H9 (cell line): Measurements from ENCODE around the gene GLRA3. TPM values are rescaled to one million over a fixed set of nuclear protein-coding genes. Genes with fewer than 3 reads are reported as not detected.

Source experiments
- DNase-seq: peaks from one replicate; pipeline ENCODE4 v3.0.0-alpha.2; 2017
- H2AFZ ChIP-seq: one replicate; pipeline ENCODE4 v1.6.1; 2013; ENCODE audit warnings: mild to moderate bottlenecking, low read length, control low read depth, moderate library complexity
- H2AK5ac ChIP-seq: 2 replicates; pipeline ENCODE4 v1.6.1; 2013; ENCODE audit warnings: low read length, control low read depth, mixed read lengths; ENCODE audit not compliant: insufficient read length
- H2BK120ac ChIP-seq: one replicate; pipeline ENCODE4 v1.6.1; 2013; ENCODE audit warnings: low read depth, mild to moderate bottlenecking, low read length, control low read depth, inconsistent platforms; ENCODE audit not compliant: poor library complexity, severe bottlenecking
- H2BK12ac ChIP-seq: 2 replicates; pipeline ENCODE4 v1.6.1; 2013; ENCODE audit warnings: low read length, control low read depth, mixed read lengths, low read depth; ENCODE audit not compliant: insufficient read length
- H2BK15ac ChIP-seq: 2 replicates; pipeline ENCODE4 v1.6.1; 2013; ENCODE audit warnings: low read depth, low read length, control low read depth
- H2BK20ac ChIP-seq: one replicate; pipeline ENCODE4 v1.6.1; 2013; ENCODE audit warnings: low read depth, mild to moderate bottlenecking, low read length, control low read depth, inconsistent platforms; ENCODE audit not compliant: poor library complexity, severe bottlenecking
- H2BK5ac ChIP-seq: 2 replicates; pipeline ENCODE4 v1.6.1; 2013; ENCODE audit warnings: low read length, control low read depth, mixed read lengths; ENCODE audit not compliant: insufficient read length
- H3K14ac ChIP-seq: 2 replicates; pipeline ENCODE4 v1.6.1; 2013; ENCODE audit warnings: low read length, control low read depth; ENCODE audit not compliant: insufficient read depth
- H3K18ac ChIP-seq: 2 replicates; pipeline ENCODE4 v1.6.1; 2013; ENCODE audit warnings: low read depth, mild to moderate bottlenecking, mixed read lengths, low read length, control low read depth; ENCODE audit not compliant: insufficient read length
- H3K23ac ChIP-seq: 2 replicates; pipeline ENCODE4 v1.6.1; 2013; ENCODE audit warnings: low read length, control low read depth, mixed read lengths, low read depth; ENCODE audit not compliant: insufficient read length
- H3K23me2 ChIP-seq: 2 replicates; pipeline ENCODE4 v1.6.1; 2013; ENCODE audit warnings: low read depth, mild to moderate bottlenecking, mixed read lengths, low read length, control low read depth; ENCODE audit not compliant: insufficient read length, poor library complexity, severe bottlenecking
- H3K27ac ChIP-seq: 2 replicates; pipeline ENCODE4 v1.5.1; 2013; ENCODE audit warnings: low read length, control low read depth, mixed read lengths, low read depth; ENCODE audit not compliant: insufficient read length
- H3K27me3 ChIP-seq: 2 replicates; pipeline ENCODE4 v1.6.1; 2013; ENCODE audit warnings: low read length, control low read depth, inconsistent platforms; ENCODE audit not compliant: insufficient read depth
- H3K4ac ChIP-seq: 2 replicates; pipeline ENCODE4 v1.6.1; 2013; ENCODE audit warnings: low read depth, mild to moderate bottlenecking, control low read depth, inconsistent platforms, low read length, moderate library complexity
- H3K4me1 ChIP-seq: 2 replicates; pipeline ENCODE4 v1.6.1; 2013; ENCODE audit warnings: low read length, control low read depth, inconsistent platforms; ENCODE audit not compliant: insufficient read depth
- H3K4me2 ChIP-seq: 2 replicates; pipeline ENCODE4 v1.6.1; 2013; ENCODE audit warnings: low read length, control low read depth, mixed read lengths; ENCODE audit not compliant: insufficient read length, insufficient read depth
- H3K56ac ChIP-seq: 2 replicates; pipeline ENCODE4 v1.6.1; 2013; ENCODE audit warnings: low read depth, mild to moderate bottlenecking, mixed read lengths, low read length, control low read depth; ENCODE audit not compliant: insufficient read length
- H3K79me1 ChIP-seq: 2 replicates; pipeline ENCODE4 v1.6.1; 2013; ENCODE audit warnings: low read depth, mild to moderate bottlenecking, moderate library complexity, low read length, control low read depth, inconsistent platforms; ENCODE audit not compliant: insufficient read depth, poor library complexity, severe bottlenecking
- H3K79me2 ChIP-seq: 2 replicates; pipeline ENCODE4 v1.6.1; 2013; ENCODE audit warnings: low read length, control low read depth, inconsistent platforms; ENCODE audit not compliant: insufficient read depth
- H3K9ac ChIP-seq: 2 replicates; pipeline ENCODE4 v1.6.1; 2013; ENCODE audit warnings: low read length, control low read depth, mixed read lengths; ENCODE audit not compliant: insufficient read length; ENCODE audit errors: extremely low read depth
- H3K9me3 ChIP-seq: one replicate; pipeline ENCODE4 v1.6.1; 2013; ENCODE audit warnings: low read depth, low read length, inconsistent platforms; ENCODE audit not compliant: control insufficient read depth
- H3T11ph ChIP-seq: one replicate; pipeline ENCODE4 v1.6.1; 2013; ENCODE audit warnings: mild to moderate bottlenecking, low read length, control low read depth, inconsistent platforms
- H4K20me1 ChIP-seq: one replicate; pipeline ENCODE4 v1.6.1; 2013; ENCODE audit not compliant: control insufficient read depth, insufficient read length, insufficient read depth
- H4K5ac ChIP-seq: 2 replicates; pipeline ENCODE4 v1.6.1; 2013; ENCODE audit warnings: low read depth, mild to moderate bottlenecking, mixed read lengths, low read length, control low read depth; ENCODE audit not compliant: insufficient read length
- H4K8ac ChIP-seq: replicated peaks from 2 replicates; pipeline ENCODE4 v1.6.1; 2013; ENCODE audit warnings: low read length, control low read depth, mixed read lengths, low read depth; ENCODE audit not compliant: insufficient read length
- H4K91ac ChIP-seq: 2 replicates; pipeline ENCODE4 v1.6.1; 2013; ENCODE audit warnings: low read depth, mild to moderate bottlenecking, moderate library complexity, mixed read lengths, low read length, control low read depth; ENCODE audit not compliant: insufficient read length
- H3K27ac Mint-ChIP-seq, 3 experiments: 2 replicates in 2 of 3; 3 replicates in 1 of 3; pipeline ENCODE4 v1.8.0; 2020 to 2021; ENCODE audit warnings: mixed read lengths in 3 of 3, mild to moderate bottlenecking in 1 of 3, moderate library complexity in 1 of 3
- H3K27me3 Mint-ChIP-seq: 2 replicates; pipeline ENCODE4 v1.8.0; 2021; ENCODE audit warnings: low read depth, mild to moderate bottlenecking, moderate library complexity, mixed read lengths
- H3K36me3 Mint-ChIP-seq, 3 experiments: 2 replicates in 2 of 3; 3 replicates in 1 of 3; pipeline ENCODE4 v1.8.0; 2020 to 2021; ENCODE audit warnings: low read depth in 3 of 3, mixed read lengths in 3 of 3; ENCODE audit not compliant: insufficient read depth in 1 of 3
- H3K4me1 Mint-ChIP-seq, 2 experiments: 2 replicates each; pipeline ENCODE4 v1.8.0; 2020; ENCODE audit warnings: mixed read lengths in 2 of 2
- H3K4me3 Mint-ChIP-seq, 2 experiments: 2 replicates in 1 of 2; 3 replicates in 1 of 2; pipeline ENCODE4 v1.8.0; 2020 to 2021; ENCODE audit warnings: mild to moderate bottlenecking in 2 of 2, mixed read lengths in 2 of 2, moderate library complexity in 1 of 2
- H3K9me3 Mint-ChIP-seq, 2 experiments: 2 replicates in 1 of 2; 3 replicates in 1 of 2; pipeline ENCODE4 v1.8.0; 2020; ENCODE audit warnings: mild to moderate bottlenecking in 2 of 2, mixed read lengths in 2 of 2, moderate library complexity in 1 of 2
- WGBS: extraction: QIAGEN DNeasy Blood & Tissue Kit; methylation state at CpG from one replicate; pipeline ENCODE4 v1.1.7; 2013; ENCODE audit warnings: missing lambda C conversion rate, low lambda C conversion rate, mixed read lengths; ENCODE audit not compliant: insufficient read length; ENCODE audit errors: extremely low coverage; 5-methylcytosine and 5-hydroxymethylcytosine counted together
- total RNA-seq: library from RNA; stranded (reverse); gene quantifications from 2 replicates; pipeline ENCODE4 v1.2.1, GENCODE V29; 2021
- TF ChIP-seq, protein P1 (sequence below): fragments of 200-600 bp; sonication (generic); conservative IDR thresholded peaks from 3 replicates; pipeline ENCODE4 v1.8.0; 2021; ENCODE audit warnings: antibody characterized with exemption, mild to moderate bottlenecking

The GLRA3 gene
- total RNA-seq, 1 experiment from 2014 or later, result 0.09 TPM

DNA sequence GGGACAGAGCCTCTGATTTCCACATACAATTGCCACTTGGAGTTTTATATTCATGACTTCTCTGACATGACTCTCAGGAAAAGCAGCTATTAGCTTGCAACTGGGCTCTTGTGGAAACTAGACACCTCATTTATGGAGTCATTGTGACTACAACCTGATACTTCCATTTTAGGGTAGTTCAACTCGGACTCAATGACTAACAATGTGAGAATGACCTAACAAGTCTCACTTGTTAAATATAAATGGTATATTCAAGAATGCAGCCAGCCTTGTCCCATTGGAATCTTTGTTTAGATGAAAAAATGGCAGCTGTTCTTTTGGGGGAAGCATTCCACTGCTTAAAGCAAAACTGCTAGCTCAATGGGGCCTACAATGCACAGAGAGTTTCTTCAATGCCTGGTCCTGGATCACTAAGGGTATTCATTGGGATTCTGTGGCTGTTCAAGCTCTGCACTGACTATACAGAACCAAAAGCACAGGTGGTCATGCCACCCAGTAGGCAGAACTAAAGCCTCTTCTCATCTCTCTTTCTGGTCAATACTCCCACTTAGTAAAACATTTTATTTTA is 36.5 kb upstream of the GLRA3 start:
- H3K27ac Mint-ChIP-seq, result no peak overlapping the region
- H3K18ac ChIP-seq, result no peak overlapping the region
- H3K4ac ChIP-seq, result no peak overlapping the region
- no peak overlapping the region for H2BK5ac ChIP-seq
- H2BK15ac ChIP-seq, result no peak overlapping the region
- no peaks in the 10 kb centered on the region; a peak in 1 of 4 replicates for H3K4me1 Mint-ChIP-seq
- TF ChIP-seq, protein P1, sequence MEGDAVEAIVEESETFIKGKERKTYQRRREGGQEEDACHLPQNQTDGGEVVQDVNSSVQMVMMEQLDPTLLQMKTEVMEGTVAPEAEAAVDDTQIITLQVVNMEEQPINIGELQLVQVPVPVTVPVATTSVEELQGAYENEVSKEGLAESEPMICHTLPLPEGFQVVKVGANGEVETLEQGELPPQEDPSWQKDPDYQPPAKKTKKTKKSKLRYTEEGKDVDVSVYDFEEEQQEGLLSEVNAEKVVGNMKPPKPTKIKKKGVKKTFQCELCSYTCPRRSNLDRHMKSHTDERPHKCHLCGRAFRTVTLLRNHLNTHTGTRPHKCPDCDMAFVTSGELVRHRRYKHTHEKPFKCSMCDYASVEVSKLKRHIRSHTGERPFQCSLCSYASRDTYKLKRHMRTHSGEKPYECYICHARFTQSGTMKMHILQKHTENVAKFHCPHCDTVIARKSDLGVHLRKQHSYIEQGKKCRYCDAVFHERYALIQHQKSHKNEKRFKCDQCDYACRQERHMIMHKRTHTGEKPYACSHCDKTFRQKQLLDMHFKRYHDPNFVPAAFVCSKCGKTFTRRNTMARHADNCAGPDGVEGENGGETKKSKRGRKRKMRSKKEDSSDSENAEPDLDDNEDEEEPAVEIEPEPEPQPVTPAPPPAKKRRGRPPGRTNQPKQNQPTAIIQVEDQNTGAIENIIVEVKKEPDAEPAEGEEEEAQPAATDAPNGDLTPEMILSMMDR, result no peak
- H2BK12ac ChIP-seq, result no peak overlapping the region
- H2BK20ac ChIP-seq, result no peak overlapping the region
- no peaks in the 10 kb centered on the region for H3K27me3 Mint-ChIP-seq
- H3T11ph ChIP-seq, result no peak overlapping the region
- no peak overlapping the region for H3K56ac ChIP-seq
- no peaks in the 10 kb centered on the region for H4K20me1 ChIP-seq
- no peaks in the 10 kb centered on the region for H3K79me1 ChIP-seq
- H3K79me2 ChIP-seq, result no peaks in the 10 kb centered on the region
- H2BK120ac ChIP-seq, result no peak overlapping the region
- H4K8ac ChIP-seq, result no peak overlapping the region
- H3K9ac ChIP-seq, result no peak overlapping the region
- no peak for DNase-seq
- H4K91ac ChIP-seq, result no peak overlapping the region
- H3K36me3 Mint-ChIP-seq, result no peaks in the 10 kb centered on the region
- H4K5ac ChIP-seq, result no peak overlapping the region
- H3K4me1 ChIP-seq, result no peaks in the 10 kb centered on the region
- no peak overlapping the region for H3K4me3 Mint-ChIP-seq
- H3K27ac ChIP-seq, result no peak overlapping the region
- no peak overlapping the region for H2AK5ac ChIP-seq
- no peaks in the 10 kb centered on the region for H3K23me2 ChIP-seq
- no CpG with 5 or more reads among the region's 1 CpG for WGBS
- H3K27me3 ChIP-seq, result no peaks in the 10 kb centered on the region
- H3K9me3 Mint-ChIP-seq, result no peaks in the 10 kb centered on the region
- H2AFZ ChIP-seq, result no peak overlapping the region
- H3K4me2 ChIP-seq, result no peak overlapping the region
- H3K23ac ChIP-seq, result no peak overlapping the region
- no peak overlapping the region for H3K14ac ChIP-seq
- no peaks in the 10 kb centered on the region for H3K9me3 ChIP-seq
